ENCODE data around the gene VANGL1.

VANGL1 gene

GRCh38 chr1:115644109-115644508, 2.3 kb downstream of the VANGL1 start:
- no peak for DNase-seq (ENCODE audit: low read depth)

DNA sequence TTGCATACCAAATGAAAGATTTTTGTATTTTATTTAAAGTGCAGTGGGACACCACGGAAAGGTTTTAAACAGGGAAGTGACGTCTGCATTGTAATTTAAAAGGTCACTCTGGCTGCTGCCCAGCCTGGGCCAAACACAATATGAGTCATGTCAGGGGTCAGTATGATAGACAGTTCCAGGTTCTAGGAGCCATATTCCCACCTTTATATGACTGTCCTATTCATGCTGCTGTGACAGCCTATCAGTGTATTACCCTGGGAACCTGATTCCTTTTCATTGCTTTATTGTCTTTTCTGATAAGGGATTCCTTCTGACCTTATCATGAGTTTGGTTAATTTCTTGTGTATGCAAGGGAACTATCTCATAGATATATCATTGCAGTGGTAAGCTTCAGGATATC, 5.3 kb downstream of the VANGL1 start:
- no peak for DNase-seq (ENCODE audit: low read depth)

GRCh38 chr1:115647507-115647906, 5.7 kb downstream of the VANGL1 start:
- no peak for DNase-seq (ENCODE audit: low read depth)

GRCh38 chr1:115647919-115648650, 6.3 kb downstream of the VANGL1 start:
- no peak for DNase-seq (ENCODE audit: low read depth)

DNA sequence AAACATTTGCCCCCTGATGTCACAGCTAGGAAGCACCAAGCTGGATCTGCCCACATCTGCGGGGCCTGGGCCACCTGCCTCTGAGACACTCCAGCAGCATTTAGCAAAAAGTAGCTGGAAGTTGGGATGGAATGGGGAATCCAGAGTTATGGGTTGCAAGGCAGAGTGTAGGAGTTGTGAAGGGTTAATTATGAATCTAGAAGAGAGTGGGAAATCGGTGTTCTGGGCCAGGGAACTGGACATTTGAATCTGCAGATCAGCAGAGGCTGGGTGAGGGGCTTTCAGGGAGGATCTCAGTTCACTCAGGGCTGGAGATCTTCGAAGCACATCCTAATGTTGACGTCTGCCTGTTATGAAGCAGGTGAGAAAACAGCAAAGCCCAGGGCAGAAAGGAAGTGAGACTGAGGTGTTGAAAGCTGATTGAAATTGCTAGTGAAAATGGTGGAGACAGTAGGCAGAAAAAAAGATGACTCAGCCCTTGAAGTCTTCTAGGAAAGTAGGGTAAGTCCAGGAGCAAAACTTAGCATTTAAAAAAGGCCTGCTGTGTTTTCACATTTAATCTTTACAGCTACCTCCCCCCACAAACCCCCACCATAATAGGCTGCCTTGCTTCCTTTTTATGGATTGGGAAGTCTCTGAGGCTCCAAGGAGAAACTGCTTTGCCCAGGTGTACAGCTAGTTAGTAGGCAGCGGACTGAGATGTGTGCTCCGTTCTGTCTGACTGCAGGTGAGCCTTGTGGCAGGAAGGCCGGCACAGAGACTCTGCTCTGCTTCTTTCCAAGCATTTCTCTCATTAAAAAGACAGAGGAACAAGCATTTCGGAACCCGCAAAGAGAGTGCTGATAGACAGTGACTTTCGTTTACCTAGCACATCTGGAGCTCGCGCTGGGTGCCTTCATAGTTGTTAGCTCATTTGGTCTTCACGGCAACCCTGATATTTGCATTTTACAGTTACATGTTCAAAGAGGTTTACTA, 7.2 kb downstream of the VANGL1 start:
- no peak for DNase-seq (ENCODE audit: low read depth)

GRCh38 chr1:115649964-115650363, 8.2 kb downstream of the VANGL1 start:
- DNase-seq (ENCODE audit: low read depth) = no peak

- DNase-seq (ENCODE audit: low read depth) = no peak
These were observed 9.2 kb downstream of the VANGL1 start for GRCh38 chr1:115650961-115651360.

DNA sequence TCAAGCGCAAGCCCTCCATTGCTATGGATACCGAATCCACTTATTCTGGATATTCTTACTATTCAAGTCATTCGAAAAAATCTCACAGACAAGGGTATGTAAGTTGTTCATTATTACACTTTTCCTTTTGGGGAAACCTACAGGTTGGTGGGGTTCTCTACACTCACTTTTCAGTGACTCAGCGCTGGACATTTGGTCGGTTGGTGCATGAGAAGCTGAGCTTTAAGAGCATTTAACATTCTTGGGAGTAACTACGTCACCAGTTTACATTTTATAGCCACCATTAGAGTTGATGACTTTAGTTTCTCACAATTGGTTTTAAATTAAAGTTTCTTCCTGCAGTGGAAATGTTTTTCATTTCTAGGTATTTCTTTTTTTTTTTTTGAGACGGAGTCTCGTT, 9.6 kb downstream of the VANGL1 start:
- DNase-seq (ENCODE audit: low read depth) = no peak

GRCh38 chr1:115652236-115652788, 10.5 kb downstream of the VANGL1 start:
- DNase-seq (ENCODE audit: low read depth) = no peak

DNA sequence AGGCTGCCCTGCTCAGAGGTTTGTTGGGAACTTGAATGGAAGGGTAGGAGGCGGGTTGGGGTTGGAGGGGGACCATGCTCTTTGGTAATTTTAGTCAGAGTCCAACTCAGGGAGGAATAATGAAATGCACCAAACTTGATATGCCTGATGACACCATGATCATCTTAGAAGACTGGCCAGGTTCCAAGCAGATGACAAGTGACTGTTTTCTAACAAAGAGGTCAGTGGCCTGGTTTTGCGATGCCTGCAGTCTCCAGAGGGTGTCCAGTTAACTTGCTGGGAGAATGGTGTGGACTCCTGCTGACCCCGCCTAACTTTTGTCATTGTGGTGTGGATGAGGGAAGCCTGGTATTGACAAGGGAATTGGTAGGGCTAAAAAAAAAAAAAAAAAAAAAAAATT, 12.4 kb downstream of the VANGL1 start:
- no peak for DNase-seq (ENCODE audit: low read depth)

DNA sequence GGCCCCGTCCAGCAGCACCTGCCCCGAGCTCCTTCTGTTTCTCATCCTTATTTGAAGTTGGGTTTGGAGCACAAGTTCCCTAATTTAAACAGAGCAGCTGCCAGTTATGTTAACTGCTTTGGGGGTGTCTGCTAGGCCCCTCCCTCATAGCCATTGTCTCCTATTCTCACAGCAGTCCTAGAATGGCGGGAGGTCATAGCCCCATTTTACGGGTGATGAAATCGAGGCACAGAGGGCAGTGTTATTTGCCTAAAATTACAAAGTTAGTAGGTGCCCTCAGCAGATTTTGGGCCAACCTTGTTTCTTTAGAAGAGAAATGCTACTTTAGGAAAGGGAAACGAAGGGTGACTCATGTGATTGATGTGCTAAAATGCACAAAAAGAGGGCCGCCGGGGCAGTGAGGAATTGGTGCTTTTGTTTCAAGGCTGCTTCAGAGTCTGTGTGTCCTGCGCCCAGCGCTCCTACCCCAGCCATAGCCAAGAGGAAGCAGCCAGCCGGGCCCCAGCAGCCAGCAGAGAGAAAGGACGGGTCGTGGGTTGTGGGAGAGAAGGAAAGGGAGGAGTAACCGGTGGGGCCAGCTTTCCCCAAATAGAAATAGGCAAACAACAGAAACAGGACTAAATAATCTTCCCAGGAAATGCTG, 13.0 kb downstream of the VANGL1 start:
- DNase-seq (ENCODE audit: low read depth) = no peak

GRCh38 chr1:115655306-115655663, 13.5 kb downstream of the VANGL1 start:
- no peak for DNase-seq (ENCODE audit: low read depth)

GRCh38 chr1:115655916-115656315, 14.1 kb downstream of the VANGL1 start:
- no peak for DNase-seq (ENCODE audit: low read depth)

- no peak for DNase-seq (ENCODE audit: low read depth)
These were observed 14.8 kb downstream of the VANGL1 start for GRCh38 chr1:115656461-115657077.

DNA sequence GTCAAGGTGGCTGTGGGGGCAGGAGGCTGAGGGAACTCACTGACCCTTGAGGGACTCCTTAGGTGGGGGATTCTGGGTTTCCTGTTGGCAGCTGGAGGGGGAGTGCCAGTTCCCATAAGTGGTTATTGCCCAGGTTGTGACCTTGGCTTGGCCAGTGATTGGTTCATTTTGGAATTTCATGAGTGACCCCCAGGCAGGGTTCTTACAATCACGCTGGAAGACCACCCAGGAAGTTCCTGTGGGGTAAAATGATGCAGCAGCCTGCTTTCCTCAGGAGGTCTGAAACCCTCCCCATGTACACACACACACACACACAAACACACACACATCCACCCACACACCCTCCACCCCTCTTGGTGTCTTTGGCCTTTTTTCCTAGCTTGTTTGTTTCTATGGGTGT, 16.9 kb downstream of the VANGL1 start:
- no peak for DNase-seq (ENCODE audit: low read depth)

DNA sequence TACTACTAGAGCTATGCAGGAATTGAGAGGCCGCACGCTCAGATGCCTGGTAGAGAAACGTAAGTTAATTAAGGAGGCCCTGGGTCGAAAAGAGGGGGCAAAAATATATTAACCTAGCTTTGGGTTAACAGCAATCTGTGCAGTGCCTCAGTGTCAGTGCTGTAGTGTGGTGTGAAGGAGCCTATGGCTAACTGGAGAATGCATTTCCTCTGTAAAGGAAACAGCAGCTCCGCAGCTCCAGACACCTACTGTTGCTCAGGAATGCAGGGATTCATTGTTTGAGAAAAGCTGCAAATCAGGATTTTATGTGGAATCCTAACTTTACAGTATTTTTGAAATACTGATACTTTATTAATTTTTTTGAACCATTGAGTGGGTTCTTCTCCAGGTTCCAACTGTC, 18.4 kb downstream of the VANGL1 start:
- no peak for DNase-seq (ENCODE audit: low read depth)

DNA sequence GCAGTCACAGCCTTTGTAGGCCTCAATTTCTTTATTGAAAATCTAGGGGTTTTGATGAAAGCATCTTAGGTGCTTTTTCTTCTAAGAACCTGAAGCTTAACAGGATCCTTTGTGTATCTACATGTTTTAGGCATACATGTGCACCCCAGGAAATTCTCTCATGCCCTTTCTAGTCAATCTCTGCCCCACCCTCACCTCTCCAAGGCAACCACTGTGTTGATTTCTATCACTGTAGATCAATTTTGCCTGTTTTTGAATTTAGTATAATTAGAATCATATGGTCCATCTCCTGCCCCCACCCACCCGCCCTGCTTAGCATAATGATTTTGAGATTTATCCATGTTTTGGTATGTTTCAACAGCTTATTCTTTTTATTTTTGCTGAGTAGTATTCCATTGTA, 19.4 kb downstream of the VANGL1 start:
- DNase-seq (ENCODE audit: low read depth) = no peak

DNA sequence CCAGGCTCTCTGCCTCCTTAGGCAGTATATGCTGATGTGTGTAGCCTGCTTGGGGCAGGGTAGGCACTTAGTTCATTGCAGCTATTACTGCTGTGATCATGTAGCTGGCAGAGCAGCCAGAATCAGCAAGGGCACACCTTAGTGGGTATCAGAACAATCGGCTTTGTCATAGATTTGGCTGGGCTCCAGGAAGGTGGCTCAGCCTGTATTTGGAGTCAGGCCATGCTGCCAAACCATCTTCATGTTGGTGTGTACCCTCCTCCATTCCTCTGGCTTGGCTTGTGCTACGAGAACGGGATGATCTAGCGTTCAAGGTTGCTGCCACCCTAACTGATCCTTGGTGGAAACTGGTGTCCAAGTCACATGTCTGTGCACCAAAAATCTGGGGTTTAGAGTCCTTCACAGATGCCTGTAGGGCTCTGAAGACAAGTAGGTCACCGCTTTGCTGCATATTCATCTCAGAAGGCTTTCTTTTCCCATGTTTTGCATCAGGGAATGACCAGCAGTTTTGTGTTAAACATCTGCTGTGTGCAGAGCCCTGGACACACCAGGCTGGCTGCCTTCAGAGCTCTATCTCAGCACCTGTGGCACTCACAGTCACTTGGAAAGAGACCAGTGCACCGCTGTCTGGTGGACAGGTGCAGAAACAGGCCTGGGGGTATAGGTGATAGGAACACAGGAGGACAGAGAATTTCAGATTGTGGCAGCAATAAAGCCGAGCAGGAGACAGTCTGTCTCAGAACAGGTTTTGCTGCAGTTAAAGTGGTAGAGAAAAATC, 23.7 kb downstream of the VANGL1 start:
- DNase-seq (ENCODE audit: low read depth) = no peak

GRCh38 chr1:115666206-115666605, 24.4 kb downstream of the VANGL1 start:
- no peak for DNase-seq (ENCODE audit: low read depth)

DNA sequence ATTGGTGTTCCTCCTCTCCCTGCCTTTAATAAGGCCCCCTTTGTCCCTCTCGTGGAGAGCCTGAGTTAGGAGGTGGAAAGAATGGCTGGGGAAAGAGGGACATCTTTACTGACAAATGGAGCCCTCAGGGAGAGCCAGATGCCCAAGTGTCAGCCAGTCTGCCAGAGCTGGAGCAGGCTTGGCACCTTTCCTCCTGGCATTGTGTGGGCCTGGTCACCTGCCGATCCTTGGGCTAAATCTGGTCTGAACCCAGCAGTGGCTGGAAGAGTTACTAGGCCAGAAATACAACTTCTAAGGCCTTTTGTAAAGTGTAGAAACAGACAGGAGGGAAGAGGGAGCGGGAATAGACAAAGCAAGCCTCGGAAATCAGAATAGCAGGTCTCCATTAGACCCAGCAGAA, 24.9 kb downstream of the VANGL1 start:
- DNase-seq (ENCODE audit: low read depth) = no peak

- DNase-seq (ENCODE audit: low read depth) = no peak
These were observed 26.8 kb downstream of the VANGL1 start for GRCh38 chr1:115668579-115668978.
